ENCODE data around the gene SLC13A4.

The SLC13A4 gene

GRCh38 chr7:135769005-135769802 is 41.2 kb upstream of the SLC13A4 start:
- H3K4me1 ChIP-seq (ENCODE audit: control insufficient read depth in 2 of 2, insufficient read depth in 2 of 2, low read length in 2 of 2): peaks cover 0 to 9% of the 10 kb centered on the region in 2 donors
- H3K27me3 ChIP-seq (ENCODE audit: control insufficient read depth in 2 of 2, insufficient read depth in 2 of 2, low read length in 2 of 2): peaks cover 0 to 5% of the 10 kb centered on the region in 2 donors
- no peaks in the 10 kb centered on the region for H3K9me3 ChIP-seq (ENCODE audit: control insufficient read depth in 2 of 2, low read length in 2 of 2)
- H3K9ac ChIP-seq (ENCODE audit: low read depth in 1 of 2, low read length in 2 of 2): no peak overlapping the region
- no peak overlapping the region for H3K4me3 ChIP-seq (ENCODE audit: low read length in 2 of 2)
- no peaks in the 10 kb centered on the region for H3K36me3 ChIP-seq (ENCODE audit: control insufficient read depth in 2 of 2, insufficient read depth in 2 of 2, low read length in 2 of 2)
- H3K27ac ChIP-seq (ENCODE audit: low read depth in 2 of 2, low read length in 2 of 2): no peak overlapping the region

GRCh38 chr7:135768467-135768866 is 40.5 kb upstream of the SLC13A4 start:
- no peak overlapping the region for H3K4me3 ChIP-seq (ENCODE audit: low read length in 2 of 2)
- H3K9me3 ChIP-seq (ENCODE audit: control insufficient read depth in 2 of 2, low read length in 2 of 2): no peaks in the 10 kb centered on the region
- H3K27ac ChIP-seq (ENCODE audit: low read depth in 2 of 2, low read length in 2 of 2): no peak overlapping the region
- H3K36me3 ChIP-seq (ENCODE audit: control insufficient read depth in 2 of 2, insufficient read depth in 2 of 2, low read length in 2 of 2): no peaks in the 10 kb centered on the region
- H3K27me3 ChIP-seq (ENCODE audit: control insufficient read depth in 2 of 2, insufficient read depth in 2 of 2, low read length in 2 of 2): peaks cover 0 to 5% of the 10 kb centered on the region in 2 donors
- no peak overlapping the region for H3K9ac ChIP-seq (ENCODE audit: low read depth in 1 of 2, low read length in 2 of 2)
- peaks cover 0 to 1% of the 10 kb centered on the region in 2 donors for H3K4me1 ChIP-seq (ENCODE audit: control insufficient read depth in 2 of 2, insufficient read depth in 2 of 2, low read length in 2 of 2)

- Histone ChIP-seq H3K36me3 (ENCODE audit: control insufficient read depth in 2 of 2, insufficient read depth in 2 of 2, low read length in 2 of 2) (no peaks in the 10 kb centered on the region), H3K27me3 (ENCODE audit: control insufficient read depth in 2 of 2, insufficient read depth in 2 of 2, low read length in 2 of 2) (peaks cover 0 to 5% of the 10 kb centered on the region in 2 donors), H3K27ac (ENCODE audit: low read depth in 2 of 2, low read length in 2 of 2) (no peak overlapping the region), H3K4me3 (ENCODE audit: low read length in 2 of 2) (no peak overlapping the region), H3K9me3 (ENCODE audit: control insufficient read depth in 2 of 2, low read length in 2 of 2) (no peaks in the 10 kb centered on the region), H3K9ac (ENCODE audit: low read depth in 1 of 2, low read length in 2 of 2) (no peak overlapping the region), H3K4me1 (ENCODE audit: control insufficient read depth in 2 of 2, insufficient read depth in 2 of 2, low read length in 2 of 2) (no peaks in the 10 kb centered on the region)
Observed at GRCh38 chr7:135768064-135768463, 40.1 kb upstream of the SLC13A4 start.

GRCh38 chr7:135763261-135763660 is 35.3 kb upstream of the SLC13A4 start:
- Histone ChIP-seq H3K9ac (ENCODE audit: low read depth in 1 of 2, low read length in 2 of 2) (no peak overlapping the region), H3K36me3 (ENCODE audit: control insufficient read depth in 2 of 2, insufficient read depth in 2 of 2, low read length in 2 of 2) (no peaks in the 10 kb centered on the region), H3K9me3 (ENCODE audit: control insufficient read depth in 2 of 2, low read length in 2 of 2) (no peaks in the 10 kb centered on the region), H3K4me3 (ENCODE audit: low read length in 2 of 2) (no peak overlapping the region), H3K27me3 (ENCODE audit: control insufficient read depth in 2 of 2, insufficient read depth in 2 of 2, low read length in 2 of 2) (peaks cover 0 to 5% of the 10 kb centered on the region in 2 donors), H3K27ac (ENCODE audit: low read depth in 2 of 2, low read length in 2 of 2) (no peak overlapping the region), H3K4me1 (ENCODE audit: control insufficient read depth in 2 of 2, insufficient read depth in 2 of 2, low read length in 2 of 2) (no peaks in the 10 kb centered on the region)

GRCh38 chr7:135761751-135762488 is 33.9 kb upstream of the SLC13A4 start:
- H3K4me1 ChIP-seq (ENCODE audit: control insufficient read depth in 2 of 2, insufficient read depth in 2 of 2, low read length in 2 of 2): no peaks in the 10 kb centered on the region
- no peaks in the 10 kb centered on the region for H3K36me3 ChIP-seq (ENCODE audit: control insufficient read depth in 2 of 2, insufficient read depth in 2 of 2, low read length in 2 of 2)
- H3K4me3 ChIP-seq (ENCODE audit: low read length in 2 of 2): no peak overlapping the region
- no peaks in the 10 kb centered on the region for H3K9me3 ChIP-seq (ENCODE audit: control insufficient read depth in 2 of 2, low read length in 2 of 2)
- peaks cover 0 to 2% of the 10 kb centered on the region in 2 donors for H3K27me3 ChIP-seq (ENCODE audit: control insufficient read depth in 2 of 2, insufficient read depth in 2 of 2, low read length in 2 of 2)
- peak overlapping the region in 1 of 2 donors; percentile 43 for H3K27ac ChIP-seq (ENCODE audit: low read depth in 2 of 2, low read length in 2 of 2)
- no peak overlapping the region for H3K9ac ChIP-seq (ENCODE audit: low read depth in 1 of 2, low read length in 2 of 2)

- no peaks in the 10 kb centered on the region for H3K36me3 ChIP-seq (ENCODE audit: control insufficient read depth in 2 of 2, insufficient read depth in 2 of 2, low read length in 2 of 2)
- no peak overlapping the region for H3K27ac ChIP-seq (ENCODE audit: low read depth in 2 of 2, low read length in 2 of 2)
- no peak overlapping the region for H3K4me3 ChIP-seq (ENCODE audit: low read length in 2 of 2)
- H3K27me3 ChIP-seq (ENCODE audit: control insufficient read depth in 2 of 2, insufficient read depth in 2 of 2, low read length in 2 of 2): no peaks in the 10 kb centered on the region
- H3K4me1 ChIP-seq (ENCODE audit: control insufficient read depth in 2 of 2, insufficient read depth in 2 of 2, low read length in 2 of 2): no peaks in the 10 kb centered on the region
- H3K9me3 ChIP-seq (ENCODE audit: control insufficient read depth in 2 of 2, low read length in 2 of 2): no peaks in the 10 kb centered on the region
- H3K9ac ChIP-seq (ENCODE audit: low read depth in 1 of 2, low read length in 2 of 2): no peak overlapping the region
Observed at GRCh38 chr7:135759532-135759931, 31.5 kb upstream of the SLC13A4 start.

GRCh38 chr7:135758531-135758932 is 30.5 kb upstream of the SLC13A4 start:
- no peaks in the 10 kb centered on the region for H3K27me3 ChIP-seq (ENCODE audit: control insufficient read depth in 2 of 2, insufficient read depth in 2 of 2, low read length in 2 of 2)
- H3K9me3 ChIP-seq (ENCODE audit: control insufficient read depth in 2 of 2, low read length in 2 of 2): no peaks in the 10 kb centered on the region
- H3K4me1 ChIP-seq (ENCODE audit: control insufficient read depth in 2 of 2, insufficient read depth in 2 of 2, low read length in 2 of 2): no peaks in the 10 kb centered on the region
- H3K27ac ChIP-seq (ENCODE audit: low read depth in 2 of 2, low read length in 2 of 2): peak overlapping the region in 1 of 2 donors; percentile 1
- no peak overlapping the region for H3K4me3 ChIP-seq (ENCODE audit: low read length in 2 of 2)
- H3K9ac ChIP-seq (ENCODE audit: low read depth in 1 of 2, low read length in 2 of 2): no peak overlapping the region
- H3K36me3 ChIP-seq (ENCODE audit: control insufficient read depth in 2 of 2, insufficient read depth in 2 of 2, low read length in 2 of 2): no peaks in the 10 kb centered on the region

- no peaks in the 10 kb centered on the region for H3K9me3 ChIP-seq (ENCODE audit: control insufficient read depth in 2 of 2, low read length in 2 of 2)
- no peaks in the 10 kb centered on the region for H3K27me3 ChIP-seq (ENCODE audit: control insufficient read depth in 2 of 2, insufficient read depth in 2 of 2, low read length in 2 of 2)
- peak overlapping the region; percentile 1 to 16 for H3K27ac ChIP-seq (ENCODE audit: low read depth in 2 of 2, low read length in 2 of 2)
- H3K36me3 ChIP-seq (ENCODE audit: control insufficient read depth in 2 of 2, insufficient read depth in 2 of 2, low read length in 2 of 2): no peaks in the 10 kb centered on the region
- H3K9ac ChIP-seq (ENCODE audit: low read depth in 1 of 2, low read length in 2 of 2): no peak overlapping the region
- no peak overlapping the region for H3K4me3 ChIP-seq (ENCODE audit: low read length in 2 of 2)
- H3K4me1 ChIP-seq (ENCODE audit: control insufficient read depth in 2 of 2, insufficient read depth in 2 of 2, low read length in 2 of 2): no peaks in the 10 kb centered on the region
Observed at GRCh38 chr7:135757719-135758411, 29.9 kb upstream of the SLC13A4 start.

GRCh38 chr7:135756191-135756590 is 28.2 kb upstream of the SLC13A4 start:
- Histone ChIP-seq H3K27me3 (ENCODE audit: control insufficient read depth in 2 of 2, insufficient read depth in 2 of 2, low read length in 2 of 2) (no peaks in the 10 kb centered on the region), H3K27ac (ENCODE audit: low read depth in 2 of 2, low read length in 2 of 2) (no peak overlapping the region), H3K4me3 (ENCODE audit: low read length in 2 of 2) (no peak overlapping the region), H3K4me1 (ENCODE audit: control insufficient read depth in 2 of 2, insufficient read depth in 2 of 2, low read length in 2 of 2) (no peaks in the 10 kb centered on the region), H3K36me3 (ENCODE audit: control insufficient read depth in 2 of 2, insufficient read depth in 2 of 2, low read length in 2 of 2) (no peaks in the 10 kb centered on the region), H3K9me3 (ENCODE audit: control insufficient read depth in 2 of 2, low read length in 2 of 2) (no peaks in the 10 kb centered on the region), H3K9ac (ENCODE audit: low read depth in 1 of 2, low read length in 2 of 2) (no peak overlapping the region)

- Histone ChIP-seq H3K4me1 (ENCODE audit: control insufficient read depth in 2 of 2, insufficient read depth in 2 of 2, low read length in 2 of 2) (no peaks in the 10 kb centered on the region), H3K9ac (ENCODE audit: low read depth in 1 of 2, low read length in 2 of 2) (no peak overlapping the region), H3K36me3 (ENCODE audit: control insufficient read depth in 2 of 2, insufficient read depth in 2 of 2, low read length in 2 of 2) (no peaks in the 10 kb centered on the region), H3K27me3 (ENCODE audit: control insufficient read depth in 2 of 2, insufficient read depth in 2 of 2, low read length in 2 of 2) (no peaks in the 10 kb centered on the region), H3K4me3 (ENCODE audit: low read length in 2 of 2) (no peak overlapping the region), H3K27ac (ENCODE audit: low read depth in 2 of 2, low read length in 2 of 2) (no peak overlapping the region), H3K9me3 (ENCODE audit: control insufficient read depth in 2 of 2, low read length in 2 of 2) (no peaks in the 10 kb centered on the region)
Observed at GRCh38 chr7:135755351-135755753, 27.4 kb upstream of the SLC13A4 start.

Measured in mucosa of rectum (tissue), 2 donors.